ENCODE results near the gene CORO2A.
"Not testable (repeated sequence)": the region's sequence is repeated elsewhere in the genome, so short reads cannot be mapped to it uniquely, and the experiment has no call there.

CORO2A gene

DNA sequence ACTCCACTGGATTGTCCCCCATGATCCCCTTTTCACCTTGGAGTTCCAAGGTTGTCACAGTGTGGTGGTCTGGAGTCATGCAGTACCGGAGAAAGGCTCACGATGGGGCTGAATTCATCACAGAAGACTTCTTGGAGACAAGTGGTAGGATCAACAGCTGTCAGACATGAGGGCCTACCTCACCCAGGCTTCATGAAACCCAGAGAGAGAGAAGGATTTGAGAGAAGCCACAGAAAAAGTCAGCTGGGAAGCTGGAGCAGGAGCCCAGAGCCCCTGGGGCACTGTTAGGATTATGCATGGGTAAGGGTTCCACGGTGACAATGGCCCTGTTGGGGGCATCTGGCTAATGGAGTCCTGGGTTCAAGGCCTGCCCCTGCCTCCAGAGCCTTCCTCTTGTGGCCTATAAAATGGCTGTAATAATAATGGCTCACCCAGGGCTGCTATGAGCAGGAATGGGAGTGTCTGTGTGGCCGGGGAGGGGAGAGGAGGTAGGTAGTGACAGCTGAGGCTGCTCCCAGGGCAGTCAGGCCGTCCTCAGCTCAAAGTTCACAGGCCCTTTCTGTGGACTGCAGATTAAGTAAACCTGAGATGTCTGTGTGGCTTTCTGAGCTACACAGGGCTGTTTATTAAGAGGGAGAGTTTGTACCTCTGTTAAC, 74.3 kb downstream of the CORO2A start:
- DNase-seq (ENCODE audit: low read depth in 2 of 2), result no peak

GRCh38 chr9:98117097-98117496, 75.3 kb downstream of the CORO2A start:
- not testable (repeated sequence) for DNase-seq (ENCODE audit: low read depth in 2 of 2)

DNA sequence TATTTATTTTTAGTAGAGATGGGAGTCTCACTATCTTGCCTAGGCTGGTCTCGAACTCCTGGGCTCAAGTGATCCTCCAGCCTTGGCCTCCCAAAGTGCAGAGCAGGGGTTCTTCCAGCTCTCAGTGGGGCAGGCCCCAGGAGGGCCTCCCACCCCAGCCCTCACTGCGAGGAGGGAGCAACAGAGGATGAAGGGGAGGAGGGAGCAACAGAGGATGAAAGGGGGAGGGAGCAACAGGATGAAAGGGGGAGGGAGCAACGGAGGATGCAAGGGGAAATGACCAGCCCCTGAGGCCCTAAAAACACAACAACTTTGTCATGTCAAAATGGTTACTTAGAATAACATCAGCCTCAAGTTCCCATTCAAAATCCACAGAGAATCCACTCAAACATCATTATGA, 83.4 kb downstream of the CORO2A start:
- DNase-seq (ENCODE audit: low read depth in 2 of 2), result no peak

DNA sequence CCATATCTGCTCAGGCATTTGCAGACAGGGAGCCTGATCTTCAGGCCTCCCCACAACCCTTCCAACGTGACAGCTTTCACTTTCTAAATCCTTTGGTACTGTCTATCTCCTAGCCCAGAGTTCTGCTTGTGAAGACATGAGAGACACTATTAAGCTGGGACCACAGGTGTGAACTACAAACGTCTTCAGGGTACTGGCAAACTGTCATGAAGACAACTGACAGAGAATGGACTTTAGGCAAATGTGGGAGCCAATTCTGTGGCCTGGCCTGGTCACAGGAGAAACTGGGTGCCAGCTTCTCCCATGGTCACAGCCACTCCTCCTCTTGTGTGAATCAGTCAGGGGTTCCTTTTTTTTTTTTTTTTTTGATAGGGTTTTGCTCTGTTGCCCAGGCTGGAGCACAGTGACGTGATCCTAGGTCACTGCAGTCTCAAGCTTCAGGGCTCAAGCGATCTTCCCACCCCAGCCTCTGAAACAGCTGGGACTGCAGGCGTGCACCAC, 83.9 kb downstream of the CORO2A start:
- DNase-seq (ENCODE audit: low read depth in 2 of 2), result no peak

DNA sequence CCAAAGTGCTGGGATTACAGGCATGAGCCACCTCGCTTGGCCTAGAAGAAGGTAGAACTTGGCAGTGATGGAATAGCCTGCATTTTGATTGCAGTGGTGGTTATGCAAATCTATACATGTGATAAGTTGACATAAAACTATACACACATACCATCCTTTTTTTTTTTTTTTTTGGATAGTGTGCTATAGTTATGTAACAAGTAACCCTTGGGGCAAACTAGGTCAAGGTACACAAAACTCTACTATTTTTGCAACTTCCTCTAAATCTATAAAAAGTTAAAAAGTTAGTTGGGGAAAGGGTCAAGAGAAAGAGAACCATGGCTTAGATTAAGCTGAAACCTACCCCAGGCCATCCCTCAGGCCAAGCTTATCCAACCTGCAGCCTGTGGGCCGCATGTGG, 84.5 kb downstream of the CORO2A start:
- no peak for DNase-seq (ENCODE audit: low read depth in 2 of 2)

DNA sequence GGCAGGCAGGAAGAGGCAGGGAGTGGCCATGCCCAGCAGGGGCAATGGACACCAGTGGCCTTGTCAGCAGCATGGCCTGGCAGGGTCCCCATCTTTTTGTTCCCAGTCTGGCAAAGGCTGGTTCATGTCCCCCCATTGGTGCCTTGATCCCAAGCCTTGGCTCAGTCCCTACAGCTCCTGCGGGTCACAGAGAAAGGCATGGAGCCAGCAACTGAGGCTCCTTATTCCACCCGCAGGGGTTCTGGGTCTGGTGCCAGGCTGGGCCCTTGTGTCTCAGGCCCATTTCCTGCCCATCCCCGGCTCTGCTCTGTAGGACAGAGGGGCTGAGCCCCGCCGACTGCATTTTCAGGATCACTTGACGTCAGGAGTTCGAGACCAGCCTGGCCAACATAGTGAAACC, 87.4 kb downstream of the CORO2A start:
- DNase-seq (ENCODE audit: low read depth in 2 of 2), result no peak

GRCh38 chr9:98104445-98104881, 88.0 kb downstream of the CORO2A start:
- no peak for DNase-seq (ENCODE audit: low read depth in 2 of 2)

- DNase-seq (ENCODE audit: low read depth in 2 of 2), result peak; percentile 37 to 59
Measured at GRCh38 chr9:98101868-98102273, 90.6 kb downstream of the CORO2A start.

DNA sequence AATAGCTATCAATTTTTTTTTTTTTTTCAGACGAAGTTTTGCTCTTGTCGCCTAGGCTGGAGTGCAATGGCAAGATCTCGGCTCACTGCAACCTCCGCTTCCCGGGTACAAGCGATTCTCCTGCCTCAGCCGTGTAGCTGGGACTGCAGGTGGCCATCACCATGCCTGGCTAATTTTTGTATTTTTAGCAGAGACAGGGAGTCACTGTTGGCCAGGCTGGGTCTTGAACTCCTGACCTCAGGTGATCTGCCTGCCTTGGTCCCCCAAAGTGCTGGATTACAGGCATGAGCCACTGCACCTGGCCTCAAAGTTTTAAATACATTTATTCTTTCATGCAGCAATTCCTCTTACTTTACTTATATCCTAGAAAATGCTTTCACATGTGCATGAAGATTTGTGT, 91.0 kb downstream of the CORO2A start:
- DNase-seq (ENCODE audit: low read depth in 2 of 2), result no peak

- no peak for DNase-seq (ENCODE audit: low read depth in 2 of 2)
Measured at GRCh38 chr9:98100456-98100855, 92.0 kb downstream of the CORO2A start.

- no peak for DNase-seq (ENCODE audit: low read depth in 2 of 2)
Measured at GRCh38 chr9:98099898-98100297, 92.5 kb downstream of the CORO2A start.

DNA sequence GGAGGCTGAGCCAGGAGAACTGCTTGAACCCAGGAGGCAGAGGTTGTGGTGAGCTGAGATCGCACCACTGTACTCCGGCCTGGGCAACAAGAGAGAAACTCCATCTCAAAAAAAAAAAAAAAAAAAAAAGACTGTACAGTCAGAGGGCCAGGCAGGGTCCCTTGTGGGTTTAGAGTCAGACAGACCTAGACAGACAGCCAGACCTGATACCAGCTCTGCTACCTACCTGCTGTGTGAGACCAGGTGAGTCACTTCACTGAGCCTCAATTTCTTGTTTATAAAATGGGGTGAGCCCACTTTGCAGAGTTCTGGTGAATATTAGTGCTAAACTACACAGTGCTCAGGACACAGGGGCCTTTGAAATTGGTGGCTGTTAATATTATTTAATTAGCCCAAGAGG, 93.1 kb downstream of the CORO2A start:
- no peak for DNase-seq (ENCODE audit: low read depth in 2 of 2)

DNA sequence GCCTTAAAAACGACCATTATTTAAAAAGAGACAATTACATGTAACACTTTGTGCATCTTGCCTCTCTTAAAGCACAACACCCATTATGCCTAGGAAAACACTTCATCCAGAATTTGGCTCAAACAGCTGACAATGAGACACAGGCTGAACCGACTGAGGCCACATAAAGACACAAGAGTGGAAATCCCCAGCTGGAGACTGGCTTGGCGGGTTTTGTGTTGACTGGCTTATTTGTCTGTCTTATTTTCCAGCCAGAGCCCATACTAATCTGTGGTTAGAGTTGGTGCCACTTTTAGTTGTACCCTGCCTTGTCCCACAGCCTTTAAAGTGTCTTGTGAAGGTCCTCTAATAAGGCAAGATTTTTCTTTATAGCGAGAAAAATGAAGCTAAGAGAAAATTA, 94.6 kb downstream of the CORO2A start:
- no peak for DNase-seq (ENCODE audit: low read depth in 2 of 2)

DNA sequence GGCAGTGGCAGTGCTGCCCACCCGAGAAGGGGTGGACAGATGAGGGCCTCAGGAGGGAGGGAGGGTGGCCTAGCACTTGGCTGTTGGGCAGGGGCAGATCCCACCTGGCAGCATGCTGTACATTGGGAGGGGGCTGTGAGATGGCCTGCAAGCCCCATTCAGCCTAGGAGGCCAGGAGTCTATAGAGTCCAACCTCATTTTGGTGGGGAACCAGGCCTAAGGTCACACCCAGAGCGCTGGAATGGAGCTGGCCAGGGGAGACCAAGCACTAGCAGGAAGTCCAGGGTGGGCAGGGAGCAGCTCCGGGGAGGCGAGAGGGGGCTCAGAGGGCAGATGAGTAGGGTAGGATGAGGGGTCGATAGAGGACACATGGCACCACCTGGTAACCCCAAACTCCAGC, 96.3 kb downstream of the CORO2A start:
- DNase-seq (ENCODE audit: low read depth in 2 of 2), result no peak

GRCh38 chr9:98095401-98095800, 97.0 kb downstream of the CORO2A start:
- DNase-seq (ENCODE audit: low read depth in 2 of 2), result no peak

DNA sequence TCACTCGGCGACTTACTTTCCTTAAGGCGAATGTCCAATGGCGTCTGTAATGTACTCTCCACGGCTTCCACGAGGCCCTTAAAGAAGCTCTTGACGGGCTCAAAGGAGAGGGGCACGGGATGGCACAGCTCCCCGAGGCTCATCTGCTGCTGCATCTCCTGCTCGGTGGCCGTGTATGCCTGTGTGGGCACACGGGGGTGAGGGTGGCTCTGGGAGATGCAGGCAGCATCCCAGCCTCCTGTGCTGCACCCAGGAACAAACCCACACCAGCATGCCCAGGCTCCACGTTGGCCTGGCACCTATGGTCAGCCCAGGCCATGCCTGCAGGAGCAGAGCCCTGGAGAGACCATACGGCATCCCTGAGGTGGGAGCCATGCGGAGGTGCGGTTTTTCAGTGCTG, 97.6 kb downstream of the CORO2A start:
- no peak for DNase-seq (ENCODE audit: low read depth in 2 of 2)

DNA sequence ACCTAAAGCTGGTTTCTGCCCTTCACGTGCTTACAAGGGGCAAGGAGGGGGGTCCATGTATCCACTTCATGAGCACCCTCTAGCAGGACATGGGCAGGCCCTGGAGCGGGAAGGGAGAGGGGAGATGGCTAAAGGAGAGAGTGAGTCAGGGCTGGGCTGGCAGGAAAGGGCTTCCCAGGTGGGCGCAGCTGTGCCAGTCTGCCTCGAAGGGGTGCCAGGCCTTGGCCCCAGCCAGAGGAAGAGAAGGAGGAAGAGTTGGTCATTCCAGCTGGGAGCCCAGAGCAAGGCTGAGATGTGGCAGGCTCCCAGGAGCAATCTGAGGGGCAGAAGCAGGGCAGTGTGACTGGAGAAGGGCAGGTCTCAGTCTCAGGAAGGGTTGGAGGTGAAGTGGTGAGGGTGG, 98.1 kb downstream of the CORO2A start:
- no peak for DNase-seq (ENCODE audit: low read depth in 2 of 2)

DNA sequence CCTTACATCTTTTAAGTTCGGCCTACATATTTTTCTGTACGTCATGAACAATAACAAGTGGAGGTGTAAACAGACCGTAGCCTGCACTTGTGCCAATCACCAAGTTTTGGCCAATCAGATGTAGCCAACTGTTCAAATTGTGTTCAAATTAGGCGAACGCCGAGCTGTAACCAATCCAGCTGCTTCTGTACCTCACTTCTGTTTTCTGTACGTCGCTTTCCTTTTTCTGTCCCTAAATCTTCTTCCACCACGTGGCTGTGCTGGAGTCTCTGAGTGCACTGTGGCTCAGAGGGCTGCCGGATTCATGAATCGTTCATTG, 99.9 kb downstream of the CORO2A start:
- no peak for DNase-seq (ENCODE audit: low read depth in 2 of 2)

- no peak for DNase-seq (ENCODE audit: low read depth in 2 of 2)
Measured at GRCh38 chr9:98091735-98092612, 100.5 kb downstream of the CORO2A start.

GRCh38 chr9:98090674-98091073, 101.8 kb downstream of the CORO2A start:
- DNase-seq (ENCODE audit: low read depth in 2 of 2), result not testable (repeated sequence)

DNA sequence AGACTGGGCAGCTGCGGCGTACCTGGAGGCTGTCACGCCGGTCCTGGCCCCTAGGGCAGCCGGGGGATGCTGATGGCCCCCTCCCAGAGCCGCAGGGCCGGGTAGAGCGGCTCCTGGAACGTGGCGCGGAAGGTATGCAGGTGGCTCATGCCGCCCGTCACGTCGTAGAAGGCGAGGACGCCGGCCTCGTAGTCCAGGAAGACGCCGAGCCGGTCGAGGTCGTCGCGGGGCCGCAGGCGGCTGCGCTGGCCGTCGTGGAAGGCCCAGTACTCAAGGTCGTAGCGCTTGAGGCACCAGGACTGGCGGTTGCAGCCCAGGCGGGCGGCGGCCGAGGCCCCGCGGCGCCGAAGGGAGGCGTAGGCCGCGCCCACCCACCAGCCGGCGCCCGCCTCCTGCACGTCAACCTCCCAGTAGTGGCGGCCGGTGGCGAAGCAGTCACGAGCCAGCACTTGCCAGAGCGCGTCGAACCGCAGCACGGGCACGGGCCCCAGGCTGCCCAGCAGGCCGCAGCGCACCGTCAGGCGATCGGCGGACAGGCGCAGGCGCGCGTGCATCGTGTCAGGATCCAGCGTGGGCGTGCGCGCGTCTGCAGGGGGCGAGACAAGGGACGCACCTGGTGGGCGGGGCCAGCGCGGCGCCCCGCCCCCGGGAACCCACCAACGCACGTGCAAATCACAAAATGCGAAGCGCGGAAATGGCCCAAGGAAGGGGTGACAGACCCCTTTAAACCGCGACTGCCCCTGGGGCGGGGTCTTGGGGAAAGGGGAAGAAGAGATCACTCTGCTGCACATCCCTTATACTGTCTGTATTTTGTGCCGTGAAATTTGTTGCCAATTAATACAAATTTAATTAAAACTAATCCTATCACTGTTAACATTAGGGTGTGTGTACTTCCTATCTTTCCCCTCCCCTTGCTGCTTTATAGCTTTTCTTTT, 104.8 kb downstream of the CORO2A start:
- peak in 1 of 2 donors; percentile 23 for DNase-seq (ENCODE audit: low read depth in 2 of 2)

GRCh38 chr9:98086461-98086860, 106.0 kb downstream of the CORO2A start:
- no peak for DNase-seq (ENCODE audit: low read depth in 2 of 2)
